SU-DHL-6 (cell line): ENCODE data around the gene CCR5.

Experiments
- H2AFZ ChIP-seq: fragments of 200-600 bp; sonication (generic); 2 replicates; pipeline ENCODE4 v1.6.1; 2014; ENCODE audit warnings: low read depth, mild to moderate bottlenecking, moderate library complexity, mixed read lengths, antibody characterized with exemption, low read length; ENCODE audit not compliant: severe bottlenecking
- H3F3A ChIP-seq: fragments of 200-600 bp; shearing (Covaris generic); 2 replicates; pipeline ENCODE4 v1.6.0; 2016; ENCODE audit warnings: antibody characterized with exemption, mild to moderate bottlenecking; ENCODE audit not compliant: insufficient read depth
- H3K27ac ChIP-seq: fragments of 200-600 bp; sonication (generic); 2 replicates; pipeline ENCODE4 v1.5.1; 2016; ENCODE audit warnings: low read depth, mild to moderate bottlenecking, low read length, moderate library complexity, mixed read lengths
- H3K27me3 ChIP-seq: fragments of 200-600 bp; sonication (generic), shearing (Covaris generic); 2 replicates; pipeline ENCODE4 v1.6.0; 2014; ENCODE audit warnings: mild to moderate bottlenecking, low read length
- H3K36me3 ChIP-seq: fragments of 200-600 bp; sonication (generic); 2 replicates; pipeline ENCODE4 v1.6.1; 2014; ENCODE audit warnings: mild to moderate bottlenecking, low read length, mixed read lengths
- H3K4me2 ChIP-seq: fragments of 300-600, 200-600 bp; shearing (Covaris generic), sonication (generic); 2 replicates; pipeline ENCODE4 v1.6.0; 2014; ENCODE audit warnings: low read length, low read depth, mild to moderate bottlenecking; ENCODE audit not compliant: poor library complexity, severe bottlenecking
- H3K4me3 ChIP-seq: fragments of 200-600 bp; sonication (generic); 2 replicates; pipeline ENCODE4 v1.5.1; 2014; ENCODE audit warnings: antibody characterized with exemption, low read length, mild to moderate bottlenecking, mixed read lengths; ENCODE audit not compliant: insufficient read depth, poor library complexity, severe bottlenecking
- H3K79me2 ChIP-seq: fragments of 200-600 bp; sonication (generic); 2 replicates; pipeline ENCODE4 v1.6.1; 2014; ENCODE audit warnings: mild to moderate bottlenecking, low read length, moderate library complexity; ENCODE audit not compliant: insufficient read depth
- H3K9ac ChIP-seq: fragments of 200-600 bp; sonication (generic); 2 replicates; pipeline ENCODE4 v1.7.0; 2014; ENCODE audit warnings: mild to moderate bottlenecking, low read length
- H3K9me2 ChIP-seq: fragments of 200-600 bp; sonication (generic); replicated peaks from 2 replicates; pipeline ENCODE4 v1.6.1; 2014; ENCODE audit warnings: low read length; ENCODE audit not compliant: insufficient read depth
- H3K9me3 ChIP-seq: fragments of 200-600 bp; sonication (generic); 2 replicates; pipeline ENCODE4 v1.6.1; 2014; ENCODE audit warnings: low read length, mixed read lengths; ENCODE audit not compliant: insufficient read depth
- H4K20me1 ChIP-seq: fragments of 200-600 bp; sonication (generic); 2 replicates; pipeline ENCODE4 v1.6.1; 2014; ENCODE audit warnings: low read depth, mild to moderate bottlenecking, antibody characterized with exemption, low read length, moderate library complexity, mixed read lengths
- EZH2phosphoT487 ChIP-seq: fragments of 200-600 bp; sonication (generic), shearing (Covaris generic); conservative IDR thresholded peaks from 2 replicates; pipeline ENCODE4 v1.6.1; 2018; ENCODE audit warnings: mild to moderate bottlenecking, antibody characterized with exemption, low read length, moderate library complexity, mixed read lengths
- TF ChIP-seq, protein P1 (sequence below): fragments of 200-600 bp; sonication (generic); IDR thresholded peaks from one replicate; pipeline ENCODE4 v1.5.1; 2017; ENCODE audit warnings: antibody characterized with exemption, mild to moderate bottlenecking, low read length, moderate library complexity; ENCODE audit not compliant: insufficient read depth, poor library complexity, severe bottlenecking

Gene CCR5

DNA sequence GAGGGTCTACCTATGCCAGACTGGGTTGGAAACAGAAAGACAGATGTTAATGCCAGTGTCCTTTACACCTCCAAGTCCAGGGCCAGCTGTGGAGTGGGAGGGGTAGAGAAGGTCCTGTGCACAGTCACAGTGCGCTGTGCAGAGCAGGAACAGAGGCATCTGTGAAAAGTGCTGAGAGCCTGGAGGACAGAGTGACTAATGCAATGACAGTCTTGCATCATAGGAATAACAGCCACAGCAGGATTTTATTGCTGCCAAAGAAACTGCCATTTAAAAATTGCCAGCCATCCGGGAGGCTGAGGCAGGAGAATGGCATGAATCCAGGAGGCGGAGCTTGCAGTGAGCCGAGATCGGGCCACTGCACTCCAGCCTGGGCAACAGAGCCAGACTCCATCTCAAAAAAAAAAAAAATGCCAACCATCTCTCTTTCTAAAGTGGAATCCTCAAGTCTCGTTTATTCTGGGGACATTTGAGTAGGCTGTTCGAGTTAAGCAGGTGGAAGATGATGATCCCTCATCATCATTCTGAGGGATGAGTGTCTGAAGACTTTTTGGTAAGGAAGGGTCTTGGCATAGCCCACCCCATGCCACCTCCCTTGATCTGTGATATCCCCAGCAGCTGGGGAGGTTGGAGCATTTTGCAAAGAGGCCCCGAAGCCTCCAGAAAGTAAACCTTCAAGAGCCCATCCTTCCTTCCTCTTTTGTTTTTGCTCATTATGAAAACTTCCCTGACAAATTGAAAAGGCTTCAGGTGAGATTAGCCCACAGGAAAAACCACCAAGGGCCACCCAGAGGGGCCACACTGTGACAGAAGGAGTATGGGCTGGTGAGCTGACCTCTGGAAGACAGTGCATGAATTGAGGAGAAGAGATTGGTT is 9.1 kb upstream of the CCR5 start:
- TF ChIP-seq, protein P1, sequence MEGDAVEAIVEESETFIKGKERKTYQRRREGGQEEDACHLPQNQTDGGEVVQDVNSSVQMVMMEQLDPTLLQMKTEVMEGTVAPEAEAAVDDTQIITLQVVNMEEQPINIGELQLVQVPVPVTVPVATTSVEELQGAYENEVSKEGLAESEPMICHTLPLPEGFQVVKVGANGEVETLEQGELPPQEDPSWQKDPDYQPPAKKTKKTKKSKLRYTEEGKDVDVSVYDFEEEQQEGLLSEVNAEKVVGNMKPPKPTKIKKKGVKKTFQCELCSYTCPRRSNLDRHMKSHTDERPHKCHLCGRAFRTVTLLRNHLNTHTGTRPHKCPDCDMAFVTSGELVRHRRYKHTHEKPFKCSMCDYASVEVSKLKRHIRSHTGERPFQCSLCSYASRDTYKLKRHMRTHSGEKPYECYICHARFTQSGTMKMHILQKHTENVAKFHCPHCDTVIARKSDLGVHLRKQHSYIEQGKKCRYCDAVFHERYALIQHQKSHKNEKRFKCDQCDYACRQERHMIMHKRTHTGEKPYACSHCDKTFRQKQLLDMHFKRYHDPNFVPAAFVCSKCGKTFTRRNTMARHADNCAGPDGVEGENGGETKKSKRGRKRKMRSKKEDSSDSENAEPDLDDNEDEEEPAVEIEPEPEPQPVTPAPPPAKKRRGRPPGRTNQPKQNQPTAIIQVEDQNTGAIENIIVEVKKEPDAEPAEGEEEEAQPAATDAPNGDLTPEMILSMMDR = no peak
- no peak for TF ChIP-seq EZH2phosphoT487
- Histone ChIP-seq H3K36me3 (no peaks in the 10 kb centered on the region), H3K9ac (no peak overlapping the region), H3K27me3 (no peaks in the 10 kb centered on the region), H3K9me3 (no peaks in the 10 kb centered on the region), H3F3A (no peaks in the 10 kb centered on the region), H2AFZ (no peak overlapping the region), H3K79me2 (no peaks in the 10 kb centered on the region), H4K20me1 (no peaks in the 10 kb centered on the region), H3K9me2 (no peaks in the 10 kb centered on the region), H3K27ac (no peak overlapping the region), H3K4me3 (no peak overlapping the region), H3K4me2 (no peak overlapping the region)

DNA sequence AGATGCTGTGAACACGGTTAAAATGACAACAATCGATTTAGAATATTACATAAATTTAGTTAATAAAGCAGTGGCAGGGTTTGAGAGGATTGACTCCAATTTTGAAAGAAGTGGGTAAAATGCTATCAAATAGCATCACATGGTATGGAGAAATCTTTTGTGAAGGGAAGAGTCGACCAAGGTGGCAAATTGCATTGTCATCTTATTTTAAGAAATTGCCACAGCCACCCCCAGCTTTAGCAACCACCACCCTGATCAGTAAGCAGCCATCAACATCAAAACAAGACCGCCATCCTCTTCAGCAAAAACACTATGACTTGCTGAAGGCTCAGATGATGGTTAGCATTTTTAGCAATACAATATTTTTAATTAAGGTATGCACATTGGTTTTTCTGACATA is 5.7 kb upstream of the CCR5 start:
- no peaks in the 10 kb centered on the region for H3F3A ChIP-seq
- H3K27me3 ChIP-seq = no peaks in the 10 kb centered on the region
- TF ChIP-seq, protein P1 = no peak
- TF ChIP-seq EZH2phosphoT487 = no peak

DNA sequence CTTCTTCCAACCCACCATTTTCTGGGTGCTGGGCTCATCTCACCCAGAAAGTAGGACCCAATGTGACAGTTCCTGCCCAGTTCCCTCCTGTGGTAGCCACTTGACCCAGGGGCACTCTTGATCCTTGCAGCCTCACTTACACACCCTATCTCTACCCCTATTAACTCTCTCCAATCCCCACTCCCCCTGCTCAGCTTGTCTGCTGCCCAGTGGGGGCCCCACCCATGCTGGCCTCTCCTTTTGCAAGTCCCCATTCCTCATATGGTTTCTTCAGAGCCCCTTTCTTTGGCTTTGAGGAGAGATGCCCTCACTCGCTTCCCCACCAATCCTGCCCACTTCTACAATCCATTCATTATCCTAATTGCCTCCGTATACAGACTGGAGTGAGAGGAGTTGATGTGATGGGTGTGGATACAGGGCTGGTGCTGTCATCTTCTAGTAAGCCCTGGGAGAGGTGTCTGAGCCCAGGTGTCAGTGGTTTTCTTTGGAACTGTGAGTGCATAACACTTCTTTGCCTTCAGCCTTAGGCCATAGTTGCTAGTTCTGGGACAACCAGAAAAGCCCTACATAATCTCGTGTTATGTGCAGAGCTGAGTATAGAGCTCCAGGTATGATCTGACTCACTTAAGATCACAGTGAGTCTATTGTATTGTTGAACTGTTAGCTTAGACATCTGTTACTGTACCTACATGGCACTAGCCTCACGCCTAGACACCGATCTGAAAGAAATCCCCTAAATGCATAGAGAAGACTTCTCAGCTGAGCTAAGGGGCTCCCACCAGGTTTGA is 4.8 kb upstream of the CCR5 start:
- H3K27me3 ChIP-seq = no peaks in the 10 kb centered on the region
- TF ChIP-seq, protein P1 = no peak
- no peak for TF ChIP-seq EZH2phosphoT487
- H2AFZ ChIP-seq = no peak overlapping the region
- H4K20me1 ChIP-seq = no peaks in the 10 kb centered on the region
- no peak overlapping the region for H3K4me3 ChIP-seq
- H3F3A ChIP-seq = no peaks in the 10 kb centered on the region
- no peaks in the 10 kb centered on the region for H3K79me2 ChIP-seq
- H3K9ac ChIP-seq = no peak overlapping the region
- H3K4me2 ChIP-seq = no peak overlapping the region
- H3K9me3 ChIP-seq = no peaks in the 10 kb centered on the region
- no peaks in the 10 kb centered on the region for H3K9me2 ChIP-seq
- no peaks in the 10 kb centered on the region for H3K36me3 ChIP-seq
- H3K27ac ChIP-seq = no peak overlapping the region

More for the DNA sequence above, 5.7 kb upstream of the CCR5 start:
- no peaks in the 10 kb centered on the region for H4K20me1 ChIP-seq
- no peaks in the 10 kb centered on the region for H3K9me3 ChIP-seq
- H3K27ac ChIP-seq = no peak overlapping the region
- no peaks in the 10 kb centered on the region for H3K9me2 ChIP-seq
- H3K79me2 ChIP-seq = no peaks in the 10 kb centered on the region
- no peak overlapping the region for H2AFZ ChIP-seq
- no peak overlapping the region for H3K4me3 ChIP-seq
- no peak overlapping the region for H3K4me2 ChIP-seq
- H3K36me3 ChIP-seq = no peaks in the 10 kb centered on the region
- no peak overlapping the region for H3K9ac ChIP-seq
